Right kidney (tissue), 1 donor: ENCODE results near the gene NTM.
A peak's percentile ranks its signal among the peaks of the same experiment; 100 is the strongest.

Experiments
- DNase-seq: peaks from one replicate; pipeline ENCODE4 v3.0.0-alpha.2; 2016

NTM gene

DNA sequence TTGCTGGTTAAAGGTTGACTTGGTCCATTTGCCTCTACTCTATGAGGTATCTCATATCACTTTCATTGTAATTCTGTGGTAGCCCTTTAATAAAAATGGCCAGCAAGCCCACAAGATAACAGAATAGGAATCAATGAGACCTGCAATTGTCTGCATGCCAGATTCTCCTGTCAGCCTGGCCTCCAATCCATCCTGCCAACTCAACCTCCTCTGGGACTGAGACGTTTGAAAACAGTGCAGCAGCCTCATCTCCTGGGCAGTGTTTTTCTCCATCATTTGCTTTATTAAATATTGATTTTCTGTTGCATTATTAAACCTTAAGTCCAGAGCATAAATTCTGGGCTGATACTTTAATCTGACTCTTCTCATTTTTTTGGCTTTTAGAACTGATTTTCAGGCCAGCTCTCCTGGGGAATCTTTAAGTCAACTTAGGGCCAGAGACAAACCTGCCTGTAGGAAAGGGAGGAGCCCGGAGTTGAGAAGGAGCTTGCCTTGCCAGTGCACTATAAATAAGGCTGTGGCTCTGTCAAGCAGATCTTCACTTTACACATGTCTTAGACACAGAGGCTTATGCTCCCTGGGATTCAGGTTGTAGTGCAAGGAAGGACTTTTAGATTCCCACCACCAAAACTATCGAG, 798.0 kb downstream of the NTM start:
- no peak for DNase-seq

GRCh38 chr11:132171031-132171430, 800.6 kb downstream of the NTM start:
- DNase-seq: no peak

DNA sequence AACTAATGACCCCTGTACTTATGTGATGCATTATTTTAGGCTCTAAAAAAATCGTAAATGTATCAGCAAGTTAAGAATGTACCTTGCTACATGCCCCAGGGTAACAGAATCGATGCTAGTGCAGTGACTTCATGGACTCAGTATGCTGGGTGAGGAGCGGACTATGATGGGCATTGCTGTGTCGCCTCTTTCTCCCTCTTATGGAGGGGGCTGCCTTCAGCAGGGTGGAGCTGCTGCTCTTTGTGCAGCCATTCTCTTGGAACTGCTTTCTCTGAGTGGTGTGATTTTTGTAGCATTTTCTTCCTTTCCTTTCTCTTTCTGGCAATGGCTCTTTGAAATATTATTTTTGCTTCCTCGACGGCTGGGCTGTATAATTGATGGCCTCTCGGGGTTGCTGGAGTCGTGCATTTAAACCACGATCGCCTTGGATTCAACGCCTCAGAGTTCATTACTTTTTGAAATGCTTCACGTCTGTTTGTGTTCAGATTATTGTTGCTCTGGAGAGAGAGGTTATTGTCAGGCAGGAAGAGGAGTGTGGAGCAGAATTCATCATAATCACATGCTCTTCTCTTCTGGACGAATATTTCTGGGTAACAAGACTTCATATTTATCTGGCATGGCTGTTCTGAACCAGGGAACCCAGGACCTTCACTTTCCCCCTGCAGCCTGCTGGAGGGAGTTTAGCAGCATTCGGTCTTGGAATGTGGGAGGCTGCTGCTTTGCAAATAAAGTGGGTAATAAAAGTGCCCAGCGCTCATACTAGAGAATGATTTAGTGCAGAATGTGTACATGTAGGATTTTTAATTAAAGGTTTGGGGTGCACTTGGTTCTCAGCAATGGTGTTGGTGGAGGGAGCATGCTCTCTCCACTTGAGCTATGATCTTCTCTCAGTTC, 804.2 kb downstream of the NTM start:
- peak; percentile 22 for DNase-seq

- DNase-seq: no peak
Measured at GRCh38 chr11:132177106-132177505, 806.7 kb downstream of the NTM start.

- no peak for DNase-seq
Measured at GRCh38 chr11:132184079-132184478, 813.7 kb downstream of the NTM start.

DNA sequence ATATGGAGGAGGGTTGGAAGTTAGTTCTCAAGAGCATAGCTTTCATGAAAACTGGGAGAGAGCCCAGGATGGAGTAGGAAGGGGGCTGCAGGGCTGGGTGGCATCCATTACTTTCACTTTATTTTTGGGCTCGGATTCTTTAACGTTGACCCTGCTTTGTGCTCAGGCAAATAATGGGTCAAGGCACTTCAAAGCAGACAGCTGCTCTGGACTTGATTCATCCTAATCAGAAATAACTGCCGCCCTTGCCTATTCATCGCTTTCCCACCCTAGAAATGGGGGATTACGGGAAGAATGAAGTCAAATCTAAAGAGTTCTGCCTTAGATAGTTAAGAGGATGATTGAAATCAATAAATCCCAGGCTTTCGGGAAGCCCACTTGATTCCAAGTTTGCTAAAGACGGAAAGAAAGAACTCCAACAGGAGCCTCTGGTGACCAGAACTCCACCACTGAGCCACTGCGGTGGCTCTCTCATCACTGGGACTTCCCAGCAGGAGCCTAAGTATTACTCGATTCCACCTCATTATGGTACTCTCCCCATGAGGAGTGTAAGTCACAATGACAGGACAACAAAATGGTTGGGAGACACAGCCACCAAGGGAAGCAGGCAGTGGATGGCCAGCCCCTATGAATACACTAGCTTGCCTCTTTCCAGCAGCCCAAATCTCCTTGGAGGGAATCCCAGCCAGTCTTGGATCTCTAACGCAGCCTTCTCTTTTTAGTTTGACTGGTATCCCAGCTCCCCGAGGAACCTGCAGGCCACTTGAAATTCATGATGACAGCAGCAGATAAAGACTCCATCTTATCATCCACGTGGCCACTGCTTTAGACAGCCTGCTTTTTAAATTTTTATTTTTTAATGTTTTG, 815.5 kb downstream of the NTM start:
- no peak for DNase-seq

- no peak for DNase-seq
Measured at GRCh38 chr11:132186699-132187098, 816.3 kb downstream of the NTM start.

DNA sequence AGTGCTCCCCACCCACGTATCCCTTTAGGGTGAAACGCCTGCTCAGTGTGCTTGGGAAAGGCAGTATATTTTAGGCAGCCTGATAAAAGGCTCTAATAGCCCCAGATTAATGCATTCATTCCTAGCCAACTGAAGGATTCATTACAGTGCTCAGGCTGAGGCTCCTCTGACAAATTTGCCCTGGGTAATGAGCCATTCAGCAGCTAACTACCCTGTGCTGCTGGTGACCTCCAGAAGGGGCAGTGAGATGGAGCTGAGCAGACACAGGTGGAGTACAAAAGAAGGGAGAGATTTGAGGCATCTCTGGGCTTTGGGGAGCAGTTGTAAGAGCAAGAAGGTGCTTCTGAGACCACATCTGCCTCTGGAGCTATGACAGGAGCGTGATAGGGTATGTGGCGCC, 817.0 kb downstream of the NTM start:
- no peak for DNase-seq

DNA sequence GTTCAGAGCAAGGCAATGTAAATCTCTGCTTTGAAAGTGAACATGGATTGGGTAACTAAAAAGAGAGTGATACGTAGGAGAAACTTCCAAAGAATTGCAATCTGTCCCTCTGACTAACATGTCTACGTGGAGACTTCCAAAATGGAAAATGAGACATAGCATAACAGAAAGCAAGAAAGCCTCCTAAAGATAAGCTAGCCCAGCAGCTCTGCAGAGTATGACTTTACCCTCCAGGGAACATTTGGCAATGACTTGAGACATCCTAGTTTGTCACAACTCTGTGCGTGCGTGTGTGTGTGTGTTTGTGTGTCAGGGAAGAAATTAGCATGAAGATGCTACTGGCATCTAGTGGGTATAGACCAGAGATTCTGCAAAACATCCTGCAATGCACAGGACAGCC, 817.4 kb downstream of the NTM start:
- no peak for DNase-seq

DNA sequence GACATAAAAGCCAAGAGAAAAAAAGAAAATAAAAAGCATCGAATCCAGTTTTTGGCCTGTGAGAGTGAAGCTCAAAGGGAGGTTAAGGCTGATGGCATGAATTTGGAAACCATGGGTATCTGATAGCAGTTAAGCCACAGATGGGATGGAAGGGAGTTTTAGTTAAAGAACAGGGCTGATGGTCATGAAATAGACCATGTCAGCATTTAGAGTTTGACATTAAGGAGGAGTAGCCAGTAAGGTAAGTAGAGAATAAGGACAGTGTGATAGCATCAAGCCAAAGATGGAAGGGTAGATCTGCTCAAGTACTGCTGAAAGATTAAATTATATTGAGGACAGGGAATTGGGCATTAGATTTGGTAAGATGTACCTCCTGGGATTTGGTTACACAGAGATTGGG, 826.5 kb downstream of the NTM start:
- no peak for DNase-seq

DNA sequence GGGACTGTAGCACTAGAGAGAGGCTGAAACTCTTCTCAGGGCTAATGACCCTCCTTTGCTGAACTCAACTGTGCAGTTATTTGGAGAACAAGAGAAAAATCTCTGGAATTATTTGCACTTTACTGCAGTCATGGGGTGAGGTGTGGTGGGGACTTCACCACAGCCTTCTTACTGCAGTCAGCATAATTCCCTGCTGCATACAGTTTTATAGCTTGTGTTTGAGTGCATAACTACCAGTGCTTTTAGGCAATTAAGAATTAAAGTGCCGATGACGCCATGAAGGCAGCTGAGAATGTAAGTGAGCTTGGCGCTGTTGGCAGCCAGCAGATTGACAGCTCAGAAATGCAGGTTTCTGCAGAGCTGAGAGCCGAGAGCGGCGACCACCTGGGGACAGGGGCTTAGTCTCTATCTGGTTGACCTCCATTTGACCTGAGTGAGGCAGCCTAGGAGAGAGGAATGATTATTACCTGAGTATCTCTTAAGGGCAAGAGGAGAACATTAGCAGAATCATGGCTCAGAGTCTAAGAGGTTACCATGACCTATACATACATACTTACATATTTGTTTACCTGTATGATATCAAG, 830.0 kb downstream of the NTM start:
- no peak for DNase-seq

GRCh38 chr11:132202621-132203020, 832.2 kb downstream of the NTM start:
- DNase-seq: no peak

DNA sequence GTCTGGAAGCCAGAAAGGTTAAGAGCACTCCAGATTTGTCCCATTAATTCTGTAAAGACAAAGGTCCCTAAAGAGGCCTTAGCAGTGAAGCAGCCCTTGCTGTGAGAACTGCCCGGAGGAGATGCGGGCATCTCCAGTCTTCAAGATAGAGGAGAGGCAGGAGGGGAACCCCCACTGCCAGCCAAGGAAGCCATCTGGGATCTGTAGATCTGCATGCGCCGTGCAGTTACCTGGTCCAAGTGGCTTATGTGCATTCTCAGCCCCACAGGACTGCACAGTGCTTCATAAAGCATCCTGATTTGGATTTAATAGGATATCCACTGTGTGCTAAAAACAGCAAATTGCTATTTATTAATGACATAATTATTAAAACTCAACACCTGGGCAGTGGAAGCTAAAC, 834.6 kb downstream of the NTM start:
- DNase-seq: no peak

GRCh38 chr11:132205496-132205895, 835.1 kb downstream of the NTM start:
- DNase-seq: no peak

DNA sequence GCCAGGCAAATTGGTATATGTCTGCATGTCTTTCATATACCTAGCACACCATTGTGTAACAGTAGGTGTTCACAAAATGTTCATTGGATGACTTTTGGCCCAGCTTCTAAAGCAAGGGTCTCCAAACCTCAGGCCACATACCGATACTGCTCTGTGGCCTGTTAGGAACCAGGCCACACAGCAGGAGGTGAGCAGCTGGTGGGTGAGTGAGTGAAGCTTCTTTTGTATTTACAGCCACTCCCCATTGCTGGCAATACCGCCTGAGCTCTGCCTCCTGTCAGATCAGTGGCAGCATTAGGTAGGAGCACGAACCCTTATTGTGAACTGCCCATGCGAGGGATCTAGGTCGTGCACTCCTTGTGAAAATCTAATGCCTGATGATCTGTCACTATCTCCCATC, 836.6 kb downstream of the NTM start:
- no peak for DNase-seq

- no peak for DNase-seq
Measured at GRCh38 chr11:132208477-132209055, 838.2 kb downstream of the NTM start.

DNA sequence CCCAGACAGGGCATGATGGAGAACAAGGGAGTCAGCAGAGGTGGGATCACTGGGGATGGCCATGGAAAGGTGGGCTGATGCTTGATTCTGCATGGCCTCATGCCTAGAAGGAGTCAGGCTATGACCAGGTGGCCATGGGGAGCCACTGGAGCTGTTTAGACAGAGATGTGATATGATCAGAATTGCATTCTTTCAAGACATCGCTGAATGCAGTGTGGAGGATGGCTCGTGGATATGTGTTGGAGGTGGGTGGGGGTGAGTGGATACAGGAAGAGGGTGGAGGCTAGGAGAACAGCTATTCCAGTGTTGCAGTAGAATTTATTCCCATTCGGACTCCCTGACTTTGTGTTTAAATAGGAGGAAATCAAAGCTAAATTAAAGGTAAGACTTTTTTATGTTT, 841.1 kb downstream of the NTM start:
- DNase-seq: no peak

DNA sequence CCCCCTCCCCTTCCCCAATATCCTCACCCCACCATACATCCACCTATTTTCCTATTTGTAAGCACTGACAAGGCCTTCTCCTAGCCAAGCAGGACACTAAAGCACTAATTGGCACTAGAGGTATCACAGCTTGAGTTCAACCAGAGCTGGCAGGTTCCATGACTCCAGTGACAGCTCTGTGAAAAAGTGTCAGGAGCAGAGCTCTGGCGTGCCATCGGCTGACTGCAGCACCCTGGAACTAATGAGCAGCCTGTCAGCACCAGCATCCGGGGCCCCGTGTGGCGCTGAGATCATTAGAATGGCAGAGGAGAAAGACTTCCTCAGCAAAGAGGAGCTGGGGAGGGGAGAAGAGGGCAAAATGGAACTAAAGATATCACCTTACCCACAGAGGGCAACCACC, 847.4 kb downstream of the NTM start:
- no peak for DNase-seq

DNA sequence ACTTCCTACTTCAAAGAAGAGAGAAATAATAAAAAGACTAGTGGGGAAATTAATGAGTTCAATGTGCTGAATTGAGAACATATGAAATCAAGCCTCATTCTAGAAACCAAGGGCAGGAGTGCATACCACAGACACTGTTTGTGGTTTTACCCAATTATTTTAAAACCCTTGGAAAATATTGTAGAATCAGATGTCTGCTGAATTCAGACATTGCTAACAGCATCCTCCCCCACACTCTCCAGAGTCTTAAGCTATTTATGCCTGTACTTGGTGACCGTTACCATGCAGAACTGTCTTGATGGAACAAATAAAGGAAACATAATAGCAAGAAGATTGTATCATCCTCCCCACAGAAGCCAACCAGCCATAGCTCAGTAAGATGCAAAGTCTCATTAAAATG, 850.1 kb downstream of the NTM start:
- no peak for DNase-seq

DNA sequence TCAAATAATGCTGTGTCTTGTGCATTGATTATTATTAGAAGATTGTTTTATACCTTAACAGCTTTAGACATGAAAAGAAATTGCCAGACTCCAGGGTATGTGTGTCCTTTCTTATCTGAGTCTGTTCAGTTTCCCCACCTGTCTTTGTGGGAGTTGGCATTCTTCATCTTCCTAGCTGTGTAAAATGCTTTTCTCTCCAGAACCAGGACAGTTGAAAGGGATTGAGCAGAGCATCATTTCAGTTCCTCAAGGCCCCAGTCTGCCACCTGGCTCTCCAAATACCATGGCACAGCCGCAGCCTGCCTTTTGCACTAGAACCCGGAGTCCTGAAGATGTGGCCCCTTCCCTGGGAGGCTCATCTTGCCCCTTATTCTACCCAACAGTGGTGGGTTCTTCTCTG, 851.9 kb downstream of the NTM start:
- DNase-seq: no peak

- no peak for DNase-seq
Measured at GRCh38 chr11:132226522-132226921, 856.1 kb downstream of the NTM start.

DNA sequence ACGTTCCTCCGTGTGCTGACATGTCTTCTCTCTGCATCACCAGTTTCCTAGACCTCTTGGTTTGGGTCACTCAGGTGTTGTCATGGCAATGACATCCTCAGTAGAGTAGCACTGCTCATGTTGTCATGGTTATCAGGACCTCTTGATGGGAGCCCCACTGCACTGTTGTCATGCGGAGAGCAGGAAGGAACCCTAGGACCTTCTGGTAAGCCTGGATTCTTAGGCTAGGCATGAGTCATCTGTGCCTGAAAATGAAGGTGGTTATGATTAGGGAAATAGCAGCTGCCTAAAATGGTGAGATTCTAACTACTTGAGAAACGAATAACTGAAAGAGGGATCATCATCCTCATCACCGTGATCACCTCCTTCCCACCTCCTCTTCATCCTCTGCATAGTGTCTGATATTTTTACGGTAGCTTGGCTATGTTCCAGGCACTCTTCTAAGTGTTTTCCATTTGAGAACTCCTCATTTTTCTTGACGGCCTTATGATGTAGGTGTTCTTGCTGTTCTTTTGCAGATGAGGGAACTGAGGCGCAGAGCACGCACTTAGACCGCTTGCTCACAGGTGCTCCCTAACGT, 858.4 kb downstream of the NTM start:
- no peak for DNase-seq
